GM12878 (cell line): ENCODE measurements around the gene ANXA5. TPM values are rescaled to one million over a fixed set of nuclear protein-coding genes. Genes with fewer than 3 reads are reported as not detected.

ENCODE experiments used
- ATAC-seq: fragments of 200-7000 bp; cut with Tn5 transposase; 3 replicates; pipeline ENCODE4 v1.9.1; 2020; ENCODE audit warnings: mild to moderate bottlenecking, moderate library complexity
- BruUV-seq: library from RNA; stranded (reverse); fragments of 400-500 nt; replicated peaks from 2 replicates; lab custom pipeline; 2021; lab: Mats Ljungman, UMichigan
- CTCF ChIA-PET: fragments of 300-600 bp; sonication (Branson Sonifier 250); formaldehyde crosslinking; extraction: SDS; loops from one replicate; lab custom pipeline; 2021; ENCODE audit warnings: inconsistent platforms; lab: Yijun Ruan, JAX
- POLR2A ChIA-PET: fragments of 350-600 bp; formaldehyde crosslinking; extraction: SDS; loops from one replicate; lab custom pipeline; 2021; ENCODE audit warnings: inconsistent platforms; lab: Charles Lee
- RAD21 ChIA-PET: fragments of 300-600 bp; sonication (Branson Sonifier 250); formaldehyde crosslinking; loops from one replicate; lab custom pipeline; 2023; ENCODE audit warnings: antibody characterized with exemption; ENCODE audit not compliant: unreplicated experiment; lab: Charles Lee
- SMC1A ChIA-PET: fragments of 300-600 bp; sonication (Branson Sonifier 250); formaldehyde crosslinking; loops from one replicate; lab custom pipeline; 2023; ENCODE audit not compliant: unreplicated experiment, uncharacterized antibody; lab: Charles Lee
- DNase-seq: peaks from one replicate; pipeline ENCODE4 v3.0.0-alpha.2; 2011; ENCODE audit warnings: low read depth, low spot score
- FAIRE-seq: peaks from 3 replicates; lab custom pipeline; 2011; peaks lifted over from hg19 to GRCh38; lab: Jason Lieb, UNC
- H2AFZ ChIP-seq: 2 replicates; pipeline ENCODE4 v1.6.0; 2011; ENCODE audit warnings: low read depth, low read length, control low read depth; ENCODE audit not compliant: control insufficient read depth
- H3K27ac ChIP-seq: 2 replicates; pipeline ENCODE4 v1.5.1; 2011; ENCODE audit warnings: control low read depth; ENCODE audit not compliant: control insufficient read depth, insufficient read depth
- H3K27me3 ChIP-seq, 2 experiments: replicated peaks in 1 of 2; 2 replicates each; pipeline versions ENCODE4 v1.6.0 to v1.6.1; 2011; ENCODE audit warnings: low read length in 1 of 2; ENCODE audit not compliant: control insufficient read depth in 2 of 2, insufficient read depth in 2 of 2
- H3K36me3 ChIP-seq, 2 experiments: 2 replicates each; pipeline ENCODE4 v1.5.1; 2011; ENCODE audit warnings: low read length in 1 of 2; ENCODE audit not compliant: control insufficient read depth in 2 of 2, insufficient read depth in 2 of 2
- H3K4me1 ChIP-seq: 2 replicates; pipeline ENCODE4 v1.6.1; 2011; ENCODE audit warnings: mild to moderate bottlenecking, low read length, moderate library complexity, mixed read lengths; ENCODE audit not compliant: control insufficient read depth, insufficient read depth
- H3K4me2 ChIP-seq: 2 replicates; pipeline ENCODE4 v1.6.0; 2011; ENCODE audit warnings: control low read depth; ENCODE audit not compliant: control insufficient read depth, insufficient read depth
- H3K4me3 ChIP-seq: fragments of 200-600 bp; sonication (generic); 2 replicates; pipeline ENCODE4 v1.5.1; 2016
- H3K79me2 ChIP-seq: 2 replicates; pipeline ENCODE4 v1.6.0; 2011; ENCODE audit warnings: low read length; ENCODE audit not compliant: control insufficient read depth, insufficient read depth
- H3K9ac ChIP-seq: 2 replicates; pipeline ENCODE4 v1.8.0; 2011; ENCODE audit warnings: low read length, control low read depth, mixed read lengths; ENCODE audit not compliant: control insufficient read depth, insufficient read depth
- H3K9me3 ChIP-seq: replicated peaks from 3 replicates; pipeline ENCODE4 v1.5.1; 2011; ENCODE audit warnings: mild to moderate bottlenecking, low read length; ENCODE audit not compliant: control insufficient read depth, insufficient read depth
- H4K20me1 ChIP-seq: 2 replicates; pipeline ENCODE4 v1.6.0; 2011; ENCODE audit not compliant: control insufficient read depth, insufficient read depth
- CBFB ChIP-seq: IDR thresholded peaks from 2 replicates; pipeline ENCODE4 v1.6.1; 2016; ENCODE audit warnings: antibody characterized with exemption, low read depth
- CTCF ChIP-seq, 3 experiments: IDR thresholded peaks in 2 of 3; conservative IDR thresholded peaks in 1 of 3; 2 replicates each; pipeline ENCODE4 v1.5.1; 2011; ENCODE audit warnings: low read depth in 3 of 3, low read length in 3 of 3, mild to moderate bottlenecking in 3 of 3, control low read depth in 2 of 3, moderate library complexity in 2 of 3, inconsistent platforms in 1 of 3, mixed read lengths in 1 of 3; ENCODE audit not compliant: control insufficient read depth in 2 of 3, insufficient read depth in 1 of 3; ENCODE audit errors: extremely low read depth in 1 of 3
- FOXM1 ChIP-seq: IDR thresholded peaks from 2 replicates; pipeline ENCODE4 v1.6.1; 2012; ENCODE audit warnings: low read depth, mild to moderate bottlenecking, inconsistent platforms, low read length, moderate library complexity
- NBN ChIP-seq: fragments of 450-650 bp; IDR thresholded peaks from 2 replicates; pipeline ENCODE4 v1.6.1; 2016
- PAX5 ChIP-seq: IDR thresholded peaks from 2 replicates; pipeline ENCODE4 v1.6.1; 2011; ENCODE audit warnings: low read depth, low read length, borderline replicate concordance
- REST ChIP-seq: IDR thresholded peaks from 2 replicates; pipeline ENCODE4 v1.6.1; 2012; ENCODE audit warnings: mild to moderate bottlenecking, low read depth, low read length
- USF1 ChIP-seq: IDR thresholded peaks from 2 replicates; pipeline ENCODE4 v1.6.1; 2011; ENCODE audit warnings: borderline replicate concordance, low read depth, mild to moderate bottlenecking, moderate library complexity, mixed read lengths, low read length; ENCODE audit not compliant: insufficient read depth; ENCODE audit errors: extremely low read length
- ZBTB40 ChIP-seq: fragments of 450-650 bp; IDR thresholded peaks from 2 replicates; pipeline ENCODE4 v1.6.1; 2016; ENCODE audit warnings: mild to moderate bottlenecking, moderate library complexity, borderline replicate concordance
- whole genome bisulfite sequencing: methylation state at CpG from one replicate; pipeline ENCODE4 v1.1.6; 2016; ENCODE audit warnings: low lambda C conversion rate; ENCODE audit not compliant: insufficient replicate concordance, insufficient coverage; ENCODE audit errors: missing lambda C conversion rate; 5-methylcytosine and 5-hydroxymethylcytosine counted together
- in situ Hi-C: fragments of 300-500 bp; cut with MboI; formaldehyde crosslinking; loops from 9 replicates; pipeline ENCODE4 v1.14.3; 2018; ENCODE audit warnings: mixed read lengths
- intact Hi-C: fragments of 100-400 bp; cut with micrococcal nuclease; formaldehyde crosslinking; loops from one replicate; pipeline ENCODE4 v1.14.2; 2022; ENCODE audit not compliant: unreplicated experiment
- polyA plus RNA-seq, 11 experiments: library from polyadenylated mRNA; depleted of rRNA in 4 of 11; unstranded in 6 of 11; stranded (reverse) in 5 of 11; fragments of >200 nt; fragmentation: Nextera tagmentation in 4 of 11; fragmentation: Illumina TruSeq in 1 of 11; extraction: Ambion mirVana in 4 of 11; extraction: Trizol in 1 of 11; gene quantifications; 1 replicate in 1 of 11; 2 replicates in 10 of 11; pipeline versions ENCODE4 v1.2.1 to v1.2.3, GENCODE V29; 2011 to 2016; ENCODE audit warnings: inconsistent platforms in 2 of 11, missing spikeins in 2 of 11, low read depth in 1 of 11
- total RNA-seq, 4 experiments: library from RNA; depleted of rRNA in 3 of 4; stranded (reverse); fragments of >200 nt in 3 of 4; fragmentation: Illumina TruSeq in 1 of 4; extraction: Trizol in 1 of 4; gene quantifications; 2 replicates each; pipeline versions ENCODE4 v1.2.1 to v1.2.3, GENCODE V29; 2013 to 2021
- TF ChIP-seq, protein P1 (sequence below): fragments of 450-650 bp; IDR thresholded peaks from 2 replicates; pipeline ENCODE4 v1.6.1; 2017; ENCODE audit warnings: mild to moderate bottlenecking, moderate library complexity

Gene ANXA5
- total and polyA plus RNA-seq, 10 of the 15 experiments (the other 5 are each of a cell fraction or from before 2014, with no cell fraction given), result 101 to 249 (median 169) TPM

DNA sequence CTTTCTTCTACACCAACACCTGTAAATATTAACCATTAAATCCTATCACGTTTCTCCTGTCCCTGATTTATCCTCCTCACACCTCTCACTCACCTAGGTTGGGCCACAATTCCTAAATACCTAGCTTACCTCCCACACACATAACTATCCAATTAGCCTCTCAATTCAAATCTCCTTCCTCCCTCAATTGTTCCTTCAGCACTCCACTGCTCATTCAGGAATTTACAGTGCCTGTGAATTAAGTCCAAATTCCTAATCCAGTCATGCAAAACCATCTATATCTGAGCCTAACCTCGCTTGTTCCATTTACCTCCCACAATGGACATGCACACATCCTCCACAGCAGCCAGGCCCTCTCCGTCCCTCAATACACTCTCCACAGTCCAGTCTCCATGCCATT is 17.5 kb downstream of the ANXA5 start:
- POLR2A ChIA-PET, result no interaction called here
- CTCF ChIA-PET, result no interaction called here
- TF ChIP-seq, protein P1, sequence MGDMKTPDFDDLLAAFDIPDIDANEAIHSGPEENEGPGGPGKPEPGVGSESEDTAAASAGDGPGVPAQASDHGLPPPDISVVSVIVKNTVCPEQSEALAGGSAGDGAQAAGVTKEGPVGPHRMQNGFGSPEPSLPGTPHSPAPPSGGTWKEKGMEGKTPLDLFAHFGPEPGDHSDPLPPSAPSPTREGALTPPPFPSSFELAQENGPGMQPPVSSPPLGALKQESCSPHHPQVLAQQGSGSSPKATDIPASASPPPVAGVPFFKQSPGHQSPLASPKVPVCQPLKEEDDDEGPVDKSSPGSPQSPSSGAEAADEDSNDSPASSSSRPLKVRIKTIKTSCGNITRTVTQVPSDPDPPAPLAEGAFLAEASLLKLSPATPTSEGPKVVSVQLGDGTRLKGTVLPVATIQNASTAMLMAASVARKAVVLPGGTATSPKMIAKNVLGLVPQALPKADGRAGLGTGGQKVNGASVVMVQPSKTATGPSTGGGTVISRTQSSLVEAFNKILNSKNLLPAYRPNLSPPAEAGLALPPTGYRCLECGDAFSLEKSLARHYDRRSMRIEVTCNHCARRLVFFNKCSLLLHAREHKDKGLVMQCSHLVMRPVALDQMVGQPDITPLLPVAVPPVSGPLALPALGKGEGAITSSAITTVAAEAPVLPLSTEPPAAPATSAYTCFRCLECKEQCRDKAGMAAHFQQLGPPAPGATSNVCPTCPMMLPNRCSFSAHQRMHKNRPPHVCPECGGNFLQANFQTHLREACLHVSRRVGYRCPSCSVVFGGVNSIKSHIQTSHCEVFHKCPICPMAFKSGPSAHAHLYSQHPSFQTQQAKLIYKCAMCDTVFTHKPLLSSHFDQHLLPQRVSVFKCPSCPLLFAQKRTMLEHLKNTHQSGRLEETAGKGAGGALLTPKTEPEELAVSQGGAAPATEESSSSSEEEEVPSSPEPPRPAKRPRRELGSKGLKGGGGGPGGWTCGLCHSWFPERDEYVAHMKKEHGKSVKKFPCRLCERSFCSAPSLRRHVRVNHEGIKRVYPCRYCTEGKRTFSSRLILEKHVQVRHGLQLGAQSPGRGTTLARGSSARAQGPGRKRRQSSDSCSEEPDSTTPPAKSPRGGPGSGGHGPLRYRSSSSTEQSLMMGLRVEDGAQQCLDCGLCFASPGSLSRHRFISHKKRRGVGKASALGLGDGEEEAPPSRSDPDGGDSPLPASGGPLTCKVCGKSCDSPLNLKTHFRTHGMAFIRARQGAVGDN, result no peak
- TF ChIP-seq ZBTB40, result no peak
- no peak for TF ChIP-seq NBN
- TF ChIP-seq USF1, result no peak
- TF ChIP-seq REST, result no peak
- TF ChIP-seq CTCF (IDR thresholded peaks at IDR 0.05 in 2 of 3, conservative IDR thresholded peaks at IDR 0.05 in 1 of 3; ENCODE audit: control insufficient read depth in 2 of 3, extremely low read depth in 1 of 3, insufficient read depth in 1 of 3, low read depth in 3 of 3, low read length in 3 of 3), result no peak
- TF ChIP-seq PAX5, result no peak
- TF ChIP-seq FOXM1, result no peak
- no peak for TF ChIP-seq CBFB

More for the DNA sequence above, 17.5 kb downstream of the ANXA5 start:
- Histone ChIP-seq H3K9me3 (no peaks in the 10 kb centered on the region), H3K4me1 (no peaks in the 10 kb centered on the region), H3K79me2 (no peaks in the 10 kb centered on the region), H3K4me2 (no peak overlapping the region), H2AFZ (no peak overlapping the region), H4K20me1 (no peaks in the 10 kb centered on the region), H3K36me3 (peaks cover 6 to 25% of the 10 kb centered on the region in 2 experiments), H3K27ac (no peak overlapping the region), H3K9ac (no peak overlapping the region), H3K27me3 (no peaks in the 10 kb centered on the region), H3K4me3 (no peak overlapping the region)
- BruUV-seq, result no TSS peak
- no peak for FAIRE-seq
- in situ Hi-C loops, result no loop called here
- ChIA-PET SMC1A (no interaction called here), RAD21 (no interaction called here)
- WGBS, result 67% methylated on average over 3 of the region's 3 CpGs
- intact Hi-C loops, result no loop called here
- no peak for DNase-seq
- ATAC-seq, result no peak
